ENCODE data around the gene RFLNA. TPM values are rescaled to one million over a fixed set of nuclear protein-coding genes. Genes with fewer than 3 reads are reported as not detected.

RFLNA gene
- total and polyA plus RNA-seq, 12 donors: 0.13 to 0.49 (median 0.25) TPM; not detected in 6

DNA sequence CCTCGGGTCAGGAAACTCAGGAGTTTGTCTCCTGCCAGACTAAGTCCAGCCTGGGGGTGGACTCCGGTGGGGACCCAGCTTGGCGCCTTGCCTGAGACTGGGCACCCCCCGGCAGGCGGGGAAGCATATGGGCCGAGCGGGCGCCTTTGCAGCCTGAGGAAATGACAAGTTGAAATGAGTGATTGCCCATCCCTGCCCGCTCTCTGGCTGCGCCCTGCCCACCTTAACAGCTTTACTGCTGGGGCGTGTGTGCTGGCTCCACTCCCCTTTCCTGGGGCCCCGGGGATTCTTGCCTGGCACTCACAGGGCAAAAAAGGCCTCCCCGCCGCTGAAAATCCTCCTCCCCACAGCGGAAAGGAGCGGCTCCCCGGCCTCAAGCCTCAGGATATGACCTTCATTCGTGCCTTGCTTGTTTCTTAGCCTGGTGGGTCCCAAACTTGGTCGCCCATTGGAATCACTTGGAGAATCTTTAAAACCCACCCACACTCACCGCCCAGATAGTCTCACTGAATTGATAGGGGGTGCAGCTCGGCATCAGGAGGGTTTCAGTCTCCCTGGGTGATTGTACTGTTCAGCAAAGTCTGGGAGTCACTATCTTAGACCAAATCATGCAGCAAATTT, 1.5 kb downstream of the RFLNA start:
- intact Hi-C loops (cut with DNase I): no loop called here
- TF ChIP-seq, protein P1, sequence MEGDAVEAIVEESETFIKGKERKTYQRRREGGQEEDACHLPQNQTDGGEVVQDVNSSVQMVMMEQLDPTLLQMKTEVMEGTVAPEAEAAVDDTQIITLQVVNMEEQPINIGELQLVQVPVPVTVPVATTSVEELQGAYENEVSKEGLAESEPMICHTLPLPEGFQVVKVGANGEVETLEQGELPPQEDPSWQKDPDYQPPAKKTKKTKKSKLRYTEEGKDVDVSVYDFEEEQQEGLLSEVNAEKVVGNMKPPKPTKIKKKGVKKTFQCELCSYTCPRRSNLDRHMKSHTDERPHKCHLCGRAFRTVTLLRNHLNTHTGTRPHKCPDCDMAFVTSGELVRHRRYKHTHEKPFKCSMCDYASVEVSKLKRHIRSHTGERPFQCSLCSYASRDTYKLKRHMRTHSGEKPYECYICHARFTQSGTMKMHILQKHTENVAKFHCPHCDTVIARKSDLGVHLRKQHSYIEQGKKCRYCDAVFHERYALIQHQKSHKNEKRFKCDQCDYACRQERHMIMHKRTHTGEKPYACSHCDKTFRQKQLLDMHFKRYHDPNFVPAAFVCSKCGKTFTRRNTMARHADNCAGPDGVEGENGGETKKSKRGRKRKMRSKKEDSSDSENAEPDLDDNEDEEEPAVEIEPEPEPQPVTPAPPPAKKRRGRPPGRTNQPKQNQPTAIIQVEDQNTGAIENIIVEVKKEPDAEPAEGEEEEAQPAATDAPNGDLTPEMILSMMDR (IDR thresholded peaks at IDR 0.05): no peak
- Histone ChIP-seq H3K27ac (no peak overlapping the region), H3K36me3 (no peaks in the 10 kb centered on the region), H3K4me3 (peak overlapping the region in 2 of 10 donors; percentile 15 to 23), H3K27me3 (peaks cover 0 to 53% (median 32%) of the 10 kb centered on the region in 7 donors), H3K9me3 (no peaks in the 10 kb centered on the region), H3K4me1 (peaks cover 0 to 28% (median 17%) of the 10 kb centered on the region in 9 donors)
- DNase-seq (no peak), ATAC-seq (no peak)
- 30 to 41% methylated on average over 21 of the region's 21 CpGs for WGBS, 2 donors

DNA sequence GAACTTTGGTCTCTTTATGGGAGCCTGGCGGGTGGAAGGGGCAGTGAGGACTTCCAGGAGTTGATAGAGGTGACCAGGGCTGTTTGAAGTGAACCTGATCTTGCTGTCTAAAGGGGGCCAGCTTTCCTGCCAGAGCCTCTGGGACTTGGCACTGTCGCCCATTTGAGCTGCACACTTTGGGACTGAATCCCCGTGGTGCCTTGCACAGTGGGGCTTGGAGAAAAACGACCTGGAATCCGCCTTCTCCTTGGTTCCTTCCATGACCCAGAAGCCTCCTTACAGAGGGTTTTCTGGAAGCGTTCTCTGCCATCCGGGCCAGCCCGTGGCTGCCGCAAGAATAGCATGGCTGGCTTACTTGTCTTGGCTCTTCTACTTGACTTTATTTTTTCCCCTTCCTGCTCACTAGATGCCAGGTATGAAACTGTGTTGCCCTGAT, 2.0 kb downstream of the RFLNA start:
- Histone ChIP-seq H3K4me3 (no peak overlapping the region), H3K4me1 (peaks cover 0 to 28% (median 17%) of the 10 kb centered on the region in 9 donors), H3K36me3 (no peaks in the 10 kb centered on the region), H3K27ac (no peak overlapping the region), H3K9me3 (no peaks in the 10 kb centered on the region), H3K27me3 (peaks cover 0 to 53% (median 32%) of the 10 kb centered on the region in 7 donors)
- no peak for ATAC-seq
- intact Hi-C loops (cut with DNase I): no loop called here
- TF ChIP-seq, protein P1 (IDR thresholded peaks at IDR 0.05): no peak
- no peak for DNase-seq
- 62 to 65% methylated on average over 9 of the region's 9 CpGs for WGBS, 2 donors

DNA sequence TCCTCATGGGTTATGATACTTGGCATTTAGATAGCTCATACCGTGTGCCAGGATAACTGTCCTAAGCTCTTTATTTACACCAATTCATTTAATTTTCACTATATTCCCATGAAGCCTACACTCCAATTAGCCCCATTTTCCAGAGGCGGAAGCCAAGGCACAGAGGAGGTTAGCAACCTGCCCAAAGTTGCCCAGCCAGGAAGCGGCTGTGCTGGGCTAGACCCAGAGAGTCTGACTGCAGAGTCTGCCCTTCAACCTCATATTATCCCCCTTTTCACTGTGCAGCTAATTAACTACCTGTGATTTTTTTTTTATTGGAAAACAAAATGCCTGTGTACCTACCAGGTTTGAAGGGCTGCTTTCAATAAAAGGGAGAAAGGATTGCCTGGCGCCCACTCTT, 2.5 kb downstream of the RFLNA start:
- DNase-seq (no peak), ATAC-seq (no peak)
- H3K36me3 ChIP-seq: no peaks in the 10 kb centered on the region
- H3K27me3 ChIP-seq: peaks cover 0 to 53% (median 32%) of the 10 kb centered on the region in 7 donors
- 93% methylated on average over 4 of the region's 4 CpGs for WGBS, 2 donors
- intact Hi-C loops (cut with DNase I): no loop called here
- H3K4me1 ChIP-seq: peaks cover 0 to 28% (median 17%) of the 10 kb centered on the region in 9 donors
- H3K27ac ChIP-seq: no peak overlapping the region
- TF ChIP-seq, protein P1 (IDR thresholded peaks at IDR 0.05): no peak
- H3K9me3 ChIP-seq: no peaks in the 10 kb centered on the region
- H3K4me3 ChIP-seq: no peak overlapping the region

DNA sequence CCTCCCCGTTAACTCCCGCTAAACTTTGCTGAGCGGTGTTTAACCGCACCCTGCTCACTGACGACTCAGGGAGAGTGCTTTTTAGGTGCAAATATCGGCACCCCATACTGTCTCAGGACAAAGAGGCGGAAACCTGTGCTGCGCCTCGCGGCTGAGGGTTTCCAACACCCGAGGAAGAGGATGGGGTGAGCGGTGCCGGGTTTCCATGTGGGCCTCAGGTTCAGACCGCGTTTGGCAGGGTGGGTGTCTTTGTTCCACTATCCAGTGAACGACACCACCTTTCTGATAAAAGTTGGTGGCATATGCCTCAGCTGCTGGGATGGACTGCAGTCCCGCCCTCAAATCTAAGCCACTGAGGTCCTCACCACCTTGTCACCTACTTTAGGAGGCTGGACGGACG, 3.0 kb downstream of the RFLNA start:
- TF ChIP-seq, protein P1 (IDR thresholded peaks at IDR 0.05): no peak
- ATAC-seq: no peak
- WGBS, 2 donors: 69 to 77% methylated on average over 19 of the region's 19 CpGs

More for the DNA sequence above, 3.0 kb downstream of the RFLNA start:
- no peak for DNase-seq
- peaks cover 0 to 53% (median 32%) of the 10 kb centered on the region in 7 donors for H3K27me3 ChIP-seq
- H3K9me3 ChIP-seq: no peaks in the 10 kb centered on the region
- intact Hi-C loops (cut with DNase I): no loop called here
- H3K27ac ChIP-seq: no peak overlapping the region
- no peaks in the 10 kb centered on the region for H3K36me3 ChIP-seq
- no peak overlapping the region for H3K4me3 ChIP-seq
- H3K4me1 ChIP-seq: peaks cover 0 to 28% (median 17%) of the 10 kb centered on the region in 9 donors
